Measurements from ENCODE around the gene CCDC66.

CCDC66 gene

GRCh38 chr3:56629047-56629446 lies 72.1 kb downstream of the CCDC66 start:
- CTCF ChIA-PET, result no interaction called here
- TF ChIP-seq NFRKB (IDR thresholded peaks at IDR 0.05) (no peak), FOXK2 (IDR thresholded peaks at IDR 0.05) (no peak), ARNT (IDR thresholded peaks at IDR 0.05) (no peak), LEF1 (IDR thresholded peaks at IDR 0.05; ENCODE audit: borderline replicate concordance) (no peak), SUZ12 (IDR thresholded peaks at IDR 0.05) (no peak), CTBP1 (IDR thresholded peaks at IDR 0.05; ENCODE audit: borderline replicate concordance) (no peak), L3MBTL2 (conservative IDR thresholded peaks at IDR 0.05) (no peak)
- TF ChIP-seq, protein P1, sequence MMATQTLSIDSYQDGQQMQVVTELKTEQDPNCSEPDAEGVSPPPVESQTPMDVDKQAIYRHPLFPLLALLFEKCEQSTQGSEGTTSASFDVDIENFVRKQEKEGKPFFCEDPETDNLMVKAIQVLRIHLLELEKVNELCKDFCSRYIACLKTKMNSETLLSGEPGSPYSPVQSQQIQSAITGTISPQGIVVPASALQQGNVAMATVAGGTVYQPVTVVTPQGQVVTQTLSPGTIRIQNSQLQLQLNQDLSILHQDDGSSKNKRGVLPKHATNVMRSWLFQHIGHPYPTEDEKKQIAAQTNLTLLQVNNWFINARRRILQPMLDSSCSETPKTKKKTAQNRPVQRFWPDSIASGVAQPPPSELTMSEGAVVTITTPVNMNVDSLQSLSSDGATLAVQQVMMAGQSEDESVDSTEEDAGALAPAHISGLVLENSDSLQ (IDR thresholded peaks at IDR 0.05), result no peak
- no peak for DNase-seq (ENCODE audit: extremely low spot score)
- POLR2A ChIA-PET, result interaction anchor here (2.2 kb wide), 1 partner anchor 72 kb away, joined by 5 read pairs; the partner anchor contains the start of gene CCDC66

DNA sequence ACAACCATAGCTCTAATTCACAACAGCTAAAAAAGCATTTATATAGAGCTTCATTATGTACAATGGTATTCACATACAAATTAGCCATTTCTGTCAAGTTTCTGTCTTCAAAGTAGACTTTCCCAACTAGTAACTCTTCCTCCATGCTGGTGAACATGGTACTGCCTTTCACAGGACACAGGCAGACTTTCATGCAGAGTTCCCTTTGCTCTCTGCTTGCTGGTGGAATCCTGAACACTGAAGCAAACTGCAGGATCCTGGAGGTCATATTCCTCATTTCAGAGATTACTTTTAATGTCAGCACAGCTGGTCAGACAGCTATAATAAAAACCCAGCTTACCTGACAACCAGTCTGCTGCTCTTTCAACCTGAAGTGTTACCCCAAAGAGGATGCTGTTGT lies 72.5 kb downstream of the CCDC66 start:
- DNase-seq (ENCODE audit: extremely low spot score), result no peak
- CTCF ChIA-PET, result no interaction called here
- TF ChIP-seq CTBP1 (IDR thresholded peaks at IDR 0.05; ENCODE audit: borderline replicate concordance), result no peak
- no peak for TF ChIP-seq L3MBTL2 (conservative IDR thresholded peaks at IDR 0.05)
- no peak for TF ChIP-seq TARDBP (IDR thresholded peaks at IDR 0.05)
- TF ChIP-seq FOXA1 (IDR thresholded peaks at IDR 0.05), result no peak
- no peak for TF ChIP-seq ARNT (IDR thresholded peaks at IDR 0.05)
- no peak for TF ChIP-seq NFRKB (IDR thresholded peaks at IDR 0.05)
- TF ChIP-seq ZNF384 (IDR thresholded peaks at IDR 0.05), result no peak
- TF ChIP-seq LEF1 (IDR thresholded peaks at IDR 0.05; ENCODE audit: borderline replicate concordance), result no peak
- no peak for TF ChIP-seq FOXK2 (IDR thresholded peaks at IDR 0.05)
- TF ChIP-seq, protein P1 (IDR thresholded peaks at IDR 0.05), result no peak
- TF ChIP-seq HDGF (IDR thresholded peaks at IDR 0.05; ENCODE audit: borderline replicate concordance), result no peak
- TF ChIP-seq FOXM1 (IDR thresholded peaks at IDR 0.05; ENCODE audit: borderline replicate concordance), result no peak
- no peak for TF ChIP-seq BHLHE40 (IDR thresholded peaks at IDR 0.05; ENCODE audit: borderline replicate concordance)
- TF ChIP-seq SP1 (IDR thresholded peaks at IDR 0.05), result no peak
- no peak for TF ChIP-seq ELF4 (IDR thresholded peaks at IDR 0.05)
- TF ChIP-seq SUZ12 (IDR thresholded peaks at IDR 0.05), result no peak
- POLR2A ChIA-PET, result interaction anchor here (2.2 kb wide), 1 partner anchor 72 kb away, joined by 5 read pairs; the partner anchor contains the start of gene CCDC66

GRCh38 chr3:56630966-56631365 lies 74.0 kb downstream of the CCDC66 start:
- TF ChIP-seq ZNF384 (IDR thresholded peaks at IDR 0.05) (no peak), CTBP1 (IDR thresholded peaks at IDR 0.05; ENCODE audit: borderline replicate concordance) (no peak), NFRKB (IDR thresholded peaks at IDR 0.05) (no peak), BHLHE40 (IDR thresholded peaks at IDR 0.05; ENCODE audit: borderline replicate concordance) (no peak), FOXK2 (IDR thresholded peaks at IDR 0.05) (no peak), FOXM1 (IDR thresholded peaks at IDR 0.05; ENCODE audit: borderline replicate concordance) (no peak), TARDBP (IDR thresholded peaks at IDR 0.05) (no peak), ELF4 (IDR thresholded peaks at IDR 0.05) (no peak), SUZ12 (IDR thresholded peaks at IDR 0.05) (no peak), ARNT (IDR thresholded peaks at IDR 0.05) (no peak), LEF1 (IDR thresholded peaks at IDR 0.05; ENCODE audit: borderline replicate concordance) (no peak)
- TF ChIP-seq, protein P1 (IDR thresholded peaks at IDR 0.05), result no peak
- CTCF ChIA-PET, result no interaction called here
- no peak for DNase-seq (ENCODE audit: extremely low spot score)
- POLR2A ChIA-PET, result no interaction called here

DNA sequence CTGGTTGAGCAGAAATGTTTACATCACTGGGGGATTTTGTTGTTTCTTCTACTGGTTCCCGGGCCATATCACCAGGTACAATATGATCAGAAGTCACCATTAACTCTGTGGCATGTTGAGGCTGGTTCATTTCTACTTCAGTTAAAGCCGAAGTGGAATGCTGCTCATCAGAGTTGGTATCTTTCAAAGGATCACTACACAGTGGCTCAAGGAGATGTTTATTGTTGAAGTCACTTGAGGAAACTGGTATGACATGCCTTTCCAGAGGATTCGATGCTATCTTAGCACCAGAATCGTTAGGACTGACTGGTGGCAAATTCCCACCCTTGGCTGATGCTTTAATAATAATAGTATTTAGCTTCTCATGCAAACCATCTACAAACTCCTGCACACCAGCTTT lies 76.2 kb downstream of the CCDC66 start:
- ChIA-PET POLR2A (no interaction called here), CTCF (no interaction called here)
- DNase-seq (ENCODE audit: extremely low spot score), result no peak
- no peak for TF ChIP-seq BHLHE40 (IDR thresholded peaks at IDR 0.05; ENCODE audit: borderline replicate concordance)
- no peak for TF ChIP-seq CTBP1 (IDR thresholded peaks at IDR 0.05; ENCODE audit: borderline replicate concordance)
- TF ChIP-seq ARNT (IDR thresholded peaks at IDR 0.05), result no peak
- no peak for TF ChIP-seq ELF4 (IDR thresholded peaks at IDR 0.05)
- no peak for TF ChIP-seq TARDBP (IDR thresholded peaks at IDR 0.05)
- no peak for TF ChIP-seq HDGF (IDR thresholded peaks at IDR 0.05; ENCODE audit: borderline replicate concordance)
- TF ChIP-seq LEF1 (IDR thresholded peaks at IDR 0.05; ENCODE audit: borderline replicate concordance), result no peak
- TF ChIP-seq SP1 (IDR thresholded peaks at IDR 0.05), result no peak

DNA sequence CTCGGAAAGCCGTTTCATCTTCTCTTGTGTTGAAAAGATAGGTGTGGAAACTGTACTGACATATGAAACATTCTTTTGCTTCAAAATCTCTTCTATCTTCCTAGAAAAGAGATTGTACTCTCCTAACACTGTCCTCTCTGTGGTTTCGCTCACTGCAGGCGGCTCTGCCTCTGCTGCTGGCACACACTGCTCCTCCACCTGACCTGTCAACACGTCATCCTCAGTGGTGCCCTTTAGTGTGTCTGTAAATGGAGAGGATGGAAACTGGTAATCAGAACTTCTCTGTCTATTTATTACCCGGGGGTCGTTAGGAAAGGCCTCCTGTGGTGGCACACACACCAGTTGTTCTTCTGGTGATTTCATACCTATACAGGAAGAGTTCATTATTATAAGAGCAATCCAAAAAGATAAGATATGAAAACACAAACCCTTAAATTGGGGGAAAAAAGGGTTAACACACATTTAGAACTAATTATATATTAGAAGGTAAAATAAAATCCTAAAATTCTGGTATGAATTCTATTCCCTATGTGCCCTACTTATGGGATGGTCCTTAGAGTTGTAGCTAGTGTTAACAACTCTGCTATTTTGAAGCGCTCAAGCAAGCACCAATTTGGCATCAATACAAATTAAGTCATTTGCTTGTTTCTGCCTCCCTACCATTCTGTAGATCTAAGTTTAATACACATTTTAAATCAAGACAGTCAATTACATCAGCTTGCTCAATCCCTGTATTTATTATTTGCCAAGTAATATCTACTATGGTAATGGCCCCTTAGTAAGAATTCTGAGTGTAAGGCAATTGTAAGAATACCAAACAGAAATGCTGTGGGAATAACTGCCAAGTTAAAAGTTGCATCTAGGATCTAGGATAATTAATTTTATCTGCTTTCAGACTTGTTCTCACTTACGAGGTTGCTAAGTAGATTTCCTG lies 76.9 kb downstream of the CCDC66 start:
- ChIA-PET CTCF (no interaction called here), POLR2A (no interaction called here)
- no peak for TF ChIP-seq SP1 (IDR thresholded peaks at IDR 0.05)
- no peak for DNase-seq (ENCODE audit: extremely low spot score)

DNA sequence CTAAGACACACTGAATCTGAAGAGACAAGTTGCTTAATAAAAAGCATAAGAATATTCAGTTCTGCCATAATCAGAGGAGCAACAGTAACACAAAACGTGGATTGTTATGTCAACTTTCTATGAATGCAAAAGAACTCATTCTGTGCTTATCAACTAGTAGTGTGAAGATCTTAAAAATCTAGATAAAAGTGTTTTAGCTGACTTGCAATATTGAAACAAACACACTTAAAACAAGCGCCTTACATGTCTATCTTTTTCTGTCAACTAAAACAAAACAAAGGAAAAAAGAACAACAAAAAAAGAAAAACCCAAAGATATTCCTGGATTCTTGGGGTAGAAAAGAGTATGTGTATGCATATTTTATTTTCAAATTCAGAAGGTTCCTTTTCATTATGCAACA lies 88.4 kb downstream of the CCDC66 start:
- ChIA-PET POLR2A (no interaction called here), CTCF (no interaction called here)
- no peak for DNase-seq (ENCODE audit: extremely low spot score)
- TF ChIP-seq FOXA1 (IDR thresholded peaks at IDR 0.05), result no peak
- TF ChIP-seq NFRKB (IDR thresholded peaks at IDR 0.05), result no peak
- TF ChIP-seq SP1 (IDR thresholded peaks at IDR 0.05), result no peak
- TF ChIP-seq FOXM1 (IDR thresholded peaks at IDR 0.05; ENCODE audit: borderline replicate concordance), result no peak
- no peak for TF ChIP-seq ZNF384 (IDR thresholded peaks at IDR 0.05)
- TF ChIP-seq L3MBTL2 (conservative IDR thresholded peaks at IDR 0.05), result no peak
- TF ChIP-seq SUZ12 (IDR thresholded peaks at IDR 0.05), result no peak
- no peak for TF ChIP-seq HDGF (IDR thresholded peaks at IDR 0.05; ENCODE audit: borderline replicate concordance)
- no peak for TF ChIP-seq ARNT (IDR thresholded peaks at IDR 0.05)
- TF ChIP-seq, protein P1 (IDR thresholded peaks at IDR 0.05), result no peak

Data from HEK293T (cell line).